Skin of body (tissue), 1 donor: ENCODE results near the gene PAPSS1. TPM values are rescaled to one million over a fixed set of nuclear protein-coding genes. Genes with fewer than 3 reads are reported as not detected.

ENCODE experiments used
- total RNA-seq: library from RNA; depleted of rRNA; stranded (reverse); fragments of >200 nt; gene quantifications from one replicate; pipeline ENCODE4 v1.2.3, GENCODE V29; 2014

The PAPSS1 gene
- total RNA-seq, 1 donor from 2014 or later: 54.4 TPM

Other genes with a start within 250 kb of the PAPSS1 start
- gene SGMS2, start 104.7 kb upstream of the PAPSS1 start, total RNA-seq: 23.0 TPM
- 5.9 TPM for gene CYP2U1, start 211.3 kb upstream of the PAPSS1 start, total RNA-seq